Activated B cell treated with CpG ODN at 0.5 μM for 24 hours (primary cell): ENCODE measurements around the gene GLUD1. TPM values are rescaled to one million over a fixed set of nuclear protein-coding genes. Genes with fewer than 3 reads are reported as not detected.
"Not testable (repeated sequence)": the region's sequence is repeated elsewhere in the genome, so short reads cannot be mapped to it uniquely, and the experiment has no call there.

Experiments
- ATAC-seq: fragments of 200-7000 bp; cut with Tn5 transposase; one replicate; pipeline ENCODE4 v1.10.0; 2021; ENCODE audit warnings: low read depth, mild to moderate bottlenecking, moderate library complexity
- CTCF ChIA-PET: fragments of 350-600 bp; sonication (Branson Sonifier 250); formaldehyde crosslinking; loops from one replicate; lab custom pipeline; 2021; ENCODE audit warnings: antibody characterized with exemption; lab: Charles Lee
- POLR2A ChIA-PET: fragments of 350-600 bp; sonication (Branson Sonifier 250); formaldehyde crosslinking; loops from one replicate; lab custom pipeline; 2021; ENCODE audit warnings: antibody characterized with exemption; lab: Charles Lee
- DNase-seq: peaks from one replicate; pipeline ENCODE4 v3.0.0; 2022
- H3K27ac Mint-ChIP-seq: one replicate; pipeline ENCODE4 v1.8.0; 2020; ENCODE audit warnings: mixed read lengths
- H3K27me3 Mint-ChIP-seq: one replicate; pipeline ENCODE4 v1.8.0; 2021; ENCODE audit warnings: mixed read lengths
- H3K36me3 Mint-ChIP-seq: one replicate; pipeline ENCODE4 v1.8.0; 2021; ENCODE audit warnings: low read depth, mixed read lengths
- H3K4me1 Mint-ChIP-seq: one replicate; pipeline ENCODE4 v1.8.0; 2021; ENCODE audit warnings: mixed read lengths
- H3K4me3 Mint-ChIP-seq: one replicate; pipeline ENCODE4 v1.8.0; 2020; ENCODE audit warnings: mild to moderate bottlenecking, mixed read lengths
- H3K9me3 Mint-ChIP-seq: one replicate; pipeline ENCODE4 v1.8.0; 2020; ENCODE audit warnings: mixed read lengths
- CTCF ChIP-seq: fragments of 200-600 bp; IDR thresholded peaks from one replicate; pipeline ENCODE4 v1.8.0; 2022; ENCODE audit warnings: antibody characterized with exemption, mild to moderate bottlenecking
- intact Hi-C: fragments of 100-400 bp; cut with micrococcal nuclease; formaldehyde crosslinking; loops from one replicate; pipeline ENCODE4 v1.15.1; 2024
- total RNA-seq: library from RNA; stranded (reverse); gene quantifications from 2 replicates; pipeline ENCODE4 v1.2.3, GENCODE V29; 2022

GLUD1 gene
- total RNA-seq, 1 donor from 2014 or later, result 98.4 TPM

DNA sequence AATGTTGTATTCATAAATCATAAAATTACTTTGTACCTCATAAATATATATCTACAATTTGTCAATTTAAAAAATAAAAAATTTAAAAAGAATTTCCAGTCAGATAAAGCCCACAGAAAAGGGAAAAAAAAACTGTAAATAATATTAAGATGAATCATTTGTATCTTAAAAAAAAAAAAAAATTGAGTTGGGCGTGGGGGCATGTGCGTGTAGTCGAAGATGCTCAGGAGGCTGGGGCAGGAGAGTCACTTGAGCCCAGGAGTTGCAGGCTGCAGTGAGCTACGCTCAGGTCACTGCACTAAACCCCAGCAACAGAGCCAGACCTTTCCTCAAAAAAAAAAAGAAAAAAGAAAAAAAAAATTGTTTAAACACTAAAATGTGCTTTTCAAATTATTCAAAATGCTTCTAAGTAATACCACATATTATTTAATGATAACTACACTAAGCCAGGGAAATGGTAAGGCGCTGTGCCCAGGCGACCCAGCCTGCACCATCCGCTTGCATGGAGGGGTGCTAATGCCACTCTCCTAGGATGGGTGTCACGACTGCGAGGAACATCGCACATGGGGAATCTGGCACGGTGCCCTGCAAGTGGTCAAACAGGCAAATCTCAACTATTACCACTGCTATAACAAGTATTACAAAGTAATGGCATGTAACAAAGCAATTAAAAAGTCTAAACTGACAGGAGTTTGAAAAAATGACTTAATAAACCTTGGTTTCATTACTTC, 15.4 kb downstream of the GLUD1 start:
- CTCF ChIA-PET, result no interaction called here
- H3K27me3 Mint-ChIP-seq, result no peaks in the 10 kb centered on the region
- H3K36me3 Mint-ChIP-seq, result peaks cover 20% of the 10 kb centered on the region
- POLR2A ChIA-PET, result no interaction called here
- intact Hi-C loops, result no loop called here
- H3K27ac Mint-ChIP-seq, result no peak overlapping the region
- no peak overlapping the region for H3K4me3 Mint-ChIP-seq
- H3K4me1 Mint-ChIP-seq, result peaks cover 24% of the 10 kb centered on the region
- no peaks in the 10 kb centered on the region for H3K9me3 Mint-ChIP-seq
- no peak for ATAC-seq
- DNase-seq, result no peak
- TF ChIP-seq CTCF, result no peak

GRCh38 chr10:87076421-87076820, 18.2 kb downstream of the GLUD1 start:
- H3K4me3 Mint-ChIP-seq, H3K4me1 Mint-ChIP-seq, POLR2A ChIA-PET, H3K27ac Mint-ChIP-seq, DNase-seq, H3K27me3 Mint-ChIP-seq, H3K9me3 Mint-ChIP-seq, CTCF ChIA-PET, intact Hi-C loops, ATAC-seq: not testable (repeated sequence)
- H3K36me3 Mint-ChIP-seq, result peaks cover 36% of the 10 kb centered on the region

- Mint-ChIP-seq H3K9me3 (no peaks in the 10 kb centered on the region), H3K27me3 (no peaks in the 10 kb centered on the region), H3K4me3 (no peak overlapping the region), H3K4me1 (peaks cover 3% of the 10 kb centered on the region), H3K36me3 (peaks cover 62% of the 10 kb centered on the region), H3K27ac (no peak overlapping the region)
- TF ChIP-seq CTCF, result no peak
- ChIA-PET POLR2A (no interaction called here), CTCF (no interaction called here)
- ATAC-seq, result no peak
- intact Hi-C loops, result no loop called here
- no peak for DNase-seq
Measured at GRCh38 chr10:87072449-87072848, 22.2 kb downstream of the GLUD1 start.

GRCh38 chr10:87068281-87068680, 26.4 kb downstream of the GLUD1 start:
- Mint-ChIP-seq H3K4me3 (no peak overlapping the region), H3K4me1 (no peaks in the 10 kb centered on the region), H3K36me3 (peaks cover 87% of the 10 kb centered on the region), H3K27ac (no peak overlapping the region), H3K27me3 (no peaks in the 10 kb centered on the region), H3K9me3 (no peaks in the 10 kb centered on the region)
- intact Hi-C loops, result no loop called here
- ATAC-seq, result no peak
- ChIA-PET CTCF (no interaction called here), POLR2A (no interaction called here)
- no peak for DNase-seq
- TF ChIP-seq CTCF, result no peak

DNA sequence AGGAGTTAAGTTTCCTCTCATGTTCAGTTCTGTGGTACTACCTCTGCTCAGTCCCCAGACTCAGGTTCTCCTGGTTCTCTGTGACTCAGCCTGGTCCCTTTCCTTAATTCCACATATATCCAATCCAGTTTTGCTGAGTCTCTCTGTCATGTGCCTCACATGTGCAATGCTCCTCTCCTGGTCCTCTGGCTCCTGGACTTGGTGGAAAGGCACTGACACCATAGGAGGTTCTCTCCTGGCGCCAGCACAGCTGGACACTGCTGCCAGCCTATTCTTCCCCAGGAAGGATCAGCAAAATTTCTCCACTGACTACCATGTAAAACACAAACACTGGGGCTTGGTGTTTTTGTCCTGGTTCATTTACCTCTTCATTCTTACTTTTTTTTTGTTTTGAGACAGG, 27.8 kb downstream of the GLUD1 start:
- H3K4me3 Mint-ChIP-seq, result no peak overlapping the region
- H3K27me3 Mint-ChIP-seq, result no peaks in the 10 kb centered on the region
- H3K36me3 Mint-ChIP-seq, result peaks cover 83% of the 10 kb centered on the region
- ATAC-seq, result no peak
- no peak overlapping the region for H3K27ac Mint-ChIP-seq
- POLR2A ChIA-PET, result no interaction called here
- no peak for DNase-seq
- CTCF ChIA-PET, result no interaction called here
- intact Hi-C loops, result no loop called here
- no peaks in the 10 kb centered on the region for H3K4me1 Mint-ChIP-seq
- no peak for TF ChIP-seq CTCF
- no peaks in the 10 kb centered on the region for H3K9me3 Mint-ChIP-seq

- TF ChIP-seq CTCF, result no peak
- Mint-ChIP-seq H3K27me3 (no peaks in the 10 kb centered on the region), H3K9me3 (no peaks in the 10 kb centered on the region), H3K4me3 (no peak overlapping the region), H3K4me1 (no peaks in the 10 kb centered on the region), H3K27ac (no peak overlapping the region), H3K36me3 (peaks cover 84% of the 10 kb centered on the region)
- ChIA-PET CTCF (no interaction called here), POLR2A (no interaction called here)
- intact Hi-C loops, result no loop called here
- DNase-seq (no peak), ATAC-seq (no peak)
Measured at GRCh38 chr10:87066178-87066577, 28.5 kb downstream of the GLUD1 start.
